GM12874 (cell line): ENCODE data around the gene GADD45A.

ENCODE experiments used
- TF ChIP-seq, protein P1 (sequence below): IDR thresholded peaks from 2 replicates; pipeline ENCODE4 v1.5.1; 2011; ENCODE audit warnings: low read depth, mild to moderate bottlenecking, control low read depth, low read length, moderate library complexity; ENCODE audit not compliant: insufficient read depth

The GADD45A gene

DNA sequence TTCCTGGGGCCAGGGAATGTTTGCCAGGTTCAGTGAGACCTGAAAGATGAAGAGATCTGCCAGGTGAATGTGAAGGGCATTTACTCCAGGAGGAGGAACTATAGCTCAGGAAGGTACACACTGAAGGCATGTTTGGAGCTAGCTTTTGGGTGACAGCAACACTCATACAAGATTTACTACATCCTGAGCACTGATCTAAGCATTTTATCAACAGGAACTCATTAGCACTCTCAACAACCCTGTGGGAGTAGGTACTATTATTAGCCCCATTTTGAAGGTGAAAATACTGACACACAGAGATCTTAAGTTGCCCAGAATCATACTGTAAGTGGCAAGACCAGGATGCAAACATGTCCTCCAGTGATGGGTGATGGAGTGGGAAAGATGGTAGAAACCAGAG, 6.7 kb downstream of the GADD45A start:
- TF ChIP-seq, protein P1, sequence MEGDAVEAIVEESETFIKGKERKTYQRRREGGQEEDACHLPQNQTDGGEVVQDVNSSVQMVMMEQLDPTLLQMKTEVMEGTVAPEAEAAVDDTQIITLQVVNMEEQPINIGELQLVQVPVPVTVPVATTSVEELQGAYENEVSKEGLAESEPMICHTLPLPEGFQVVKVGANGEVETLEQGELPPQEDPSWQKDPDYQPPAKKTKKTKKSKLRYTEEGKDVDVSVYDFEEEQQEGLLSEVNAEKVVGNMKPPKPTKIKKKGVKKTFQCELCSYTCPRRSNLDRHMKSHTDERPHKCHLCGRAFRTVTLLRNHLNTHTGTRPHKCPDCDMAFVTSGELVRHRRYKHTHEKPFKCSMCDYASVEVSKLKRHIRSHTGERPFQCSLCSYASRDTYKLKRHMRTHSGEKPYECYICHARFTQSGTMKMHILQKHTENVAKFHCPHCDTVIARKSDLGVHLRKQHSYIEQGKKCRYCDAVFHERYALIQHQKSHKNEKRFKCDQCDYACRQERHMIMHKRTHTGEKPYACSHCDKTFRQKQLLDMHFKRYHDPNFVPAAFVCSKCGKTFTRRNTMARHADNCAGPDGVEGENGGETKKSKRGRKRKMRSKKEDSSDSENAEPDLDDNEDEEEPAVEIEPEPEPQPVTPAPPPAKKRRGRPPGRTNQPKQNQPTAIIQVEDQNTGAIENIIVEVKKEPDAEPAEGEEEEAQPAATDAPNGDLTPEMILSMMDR: no peak

DNA sequence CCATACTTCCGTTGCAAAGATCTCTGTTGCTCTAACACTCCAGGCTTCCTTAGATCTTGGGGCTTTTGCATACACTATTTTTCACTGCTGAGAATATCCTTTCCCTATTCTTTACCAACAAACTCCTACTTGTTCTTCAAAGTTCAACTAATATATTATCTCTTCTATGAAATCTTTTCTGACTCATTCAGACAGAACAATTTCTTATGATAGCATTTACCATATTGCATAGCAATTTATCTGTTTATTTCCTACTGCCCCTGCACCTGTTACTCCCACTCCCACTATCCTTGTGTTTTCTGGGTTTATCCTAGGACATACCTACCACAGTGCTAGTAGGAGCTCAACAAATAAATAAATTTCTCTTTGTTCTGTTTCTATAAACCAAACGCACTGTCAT, 11.0 kb downstream of the GADD45A start:
- TF ChIP-seq, protein P1: no peak

DNA sequence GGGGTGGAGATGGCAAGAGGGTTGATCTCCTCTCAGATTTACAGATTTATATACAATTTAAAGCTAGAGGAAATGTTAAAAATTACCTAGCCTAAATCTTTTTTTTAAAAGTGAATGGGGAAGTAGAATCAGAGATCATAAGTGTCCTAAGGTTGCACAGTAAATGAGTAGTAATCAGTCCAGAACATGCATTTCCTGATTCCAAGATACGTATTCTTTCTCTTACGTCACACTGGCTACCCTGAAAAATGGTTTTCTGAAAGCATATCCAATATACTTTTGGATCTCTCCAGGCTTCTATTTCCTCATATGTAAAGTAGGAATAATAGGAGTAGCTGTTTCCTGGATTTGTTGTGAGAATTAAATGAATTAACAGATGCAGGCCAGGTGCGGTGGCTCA, 11.7 kb downstream of the GADD45A start:
- TF ChIP-seq, protein P1: no peak

DNA sequence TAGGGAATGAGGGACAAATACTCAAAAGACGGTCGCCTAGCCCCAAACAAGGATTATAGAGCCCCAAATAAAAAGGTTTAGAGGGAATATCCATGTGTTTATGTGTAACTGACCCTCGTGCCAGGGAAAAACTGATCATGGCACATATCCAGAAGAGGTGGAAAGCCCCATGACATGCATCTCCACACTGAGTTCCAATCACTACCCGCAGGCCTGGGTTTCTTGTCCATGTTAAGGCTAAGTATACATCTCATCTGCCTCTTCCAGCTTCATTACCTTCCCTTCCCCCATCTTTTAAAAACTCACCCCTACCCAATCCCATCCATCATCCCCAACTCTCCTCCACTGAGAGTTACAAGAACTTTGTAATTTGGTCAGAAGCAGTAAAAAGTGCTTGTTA, 15.2 kb downstream of the GADD45A start:
- TF ChIP-seq, protein P1: no peak

DNA sequence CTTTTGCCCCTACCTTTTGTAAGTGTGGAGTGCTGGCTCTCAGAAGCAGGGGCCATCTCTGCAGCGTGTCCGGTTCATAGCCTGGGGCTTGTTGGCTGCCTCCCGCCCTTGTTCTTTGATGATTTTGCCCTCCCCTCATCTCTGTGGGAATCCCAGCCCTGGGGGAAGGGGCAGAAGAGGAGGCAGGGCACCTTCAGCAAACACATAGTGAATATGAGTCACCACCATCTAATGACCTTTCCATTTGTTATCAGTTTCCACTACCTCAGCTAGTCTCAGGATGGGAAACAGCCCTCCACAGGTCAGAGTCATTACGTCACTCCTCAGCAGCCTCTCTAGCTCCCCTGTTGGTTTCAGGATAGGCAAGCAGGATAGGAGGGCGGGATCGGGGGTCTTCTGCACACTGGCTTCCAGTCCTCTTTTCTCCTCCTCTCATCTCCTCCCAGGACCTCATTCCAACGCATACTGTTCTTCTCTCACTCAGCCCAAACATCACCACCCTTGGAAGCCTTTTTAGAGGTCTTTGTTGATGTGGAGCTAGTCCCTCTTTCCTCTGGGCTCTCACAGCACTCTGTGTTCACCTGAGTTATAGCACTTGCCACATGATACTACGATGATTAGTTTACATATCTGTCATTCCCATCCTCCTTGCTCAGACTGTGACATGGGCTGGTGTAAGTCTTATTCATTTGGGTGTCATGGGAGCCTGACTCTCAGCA, 15.8 kb downstream of the GADD45A start:
- TF ChIP-seq, protein P1: peak; percentile 41

DNA sequence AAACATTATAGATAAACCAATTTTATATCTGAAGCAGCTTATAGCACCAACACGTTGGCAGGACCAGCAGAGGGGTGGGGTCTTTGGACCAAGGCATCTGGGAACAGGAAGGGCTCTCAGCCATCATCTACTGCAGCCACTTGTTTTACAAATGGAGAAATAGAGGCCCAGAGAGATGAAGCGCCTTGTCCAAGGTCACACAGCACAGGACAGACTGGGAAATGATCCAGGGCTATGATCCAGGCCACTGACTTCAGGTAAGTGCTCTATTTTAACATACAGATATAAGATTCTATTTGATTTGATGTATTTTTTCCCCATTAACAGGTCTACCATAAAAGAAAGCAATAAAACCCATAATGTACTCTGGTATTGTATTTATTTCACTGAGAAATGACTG, 16.9 kb downstream of the GADD45A start:
- TF ChIP-seq, protein P1: no peak

DNA sequence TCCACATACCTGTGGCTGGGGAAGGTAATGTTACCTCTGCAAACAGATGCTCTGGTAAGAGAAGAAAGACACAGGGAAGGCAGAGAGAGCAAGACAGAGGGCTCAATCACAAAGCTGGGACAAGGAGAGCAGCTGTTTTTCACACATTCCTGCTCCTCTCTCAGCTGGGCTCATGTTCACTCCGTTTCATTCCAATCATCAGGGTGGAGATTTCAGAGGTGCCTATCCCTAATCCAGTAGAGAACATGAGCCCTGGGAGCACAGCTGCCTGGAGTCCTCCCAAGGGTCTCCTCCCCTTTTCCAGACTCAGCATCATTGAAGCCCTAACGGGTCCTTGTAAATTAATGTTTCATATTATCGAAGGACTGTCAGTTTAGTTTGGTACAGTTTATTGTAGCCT, 19.4 kb downstream of the GADD45A start:
- TF ChIP-seq, protein P1: no peak
